Fibroblast of the aortic adventitia (primary cell): ENCODE data around the gene DUSP16. TPM values are rescaled to one million over a fixed set of nuclear protein-coding genes. Genes with fewer than 3 reads are reported as not detected.
"Not testable (repeated sequence)": the region's sequence is repeated elsewhere in the genome, so short reads cannot be mapped to it uniquely, and the experiment has no call there.

Experiments
- DNase-seq: peaks from one replicate; pipeline ENCODE4 v3.0.0-alpha.2; 2010; ENCODE audit warnings: low read depth
- H3K4me3 ChIP-seq: 2 replicates; pipeline ENCODE4 v1.5.1; 2011; ENCODE audit warnings: low read depth, mild to moderate bottlenecking, control low read depth, low read length, moderate library complexity
- total RNA-seq: library from RNA; depleted of rRNA; stranded (reverse); fragments of >200 nt; gene quantifications from 2 replicates; pipeline ENCODE4 v1.2.3, GENCODE V29; 2012; ENCODE audit warnings: low replicate concordance
- TF ChIP-seq, protein P1 (sequence below): IDR thresholded peaks from 2 replicates; pipeline ENCODE4 v1.5.1; 2011; ENCODE audit warnings: mild to moderate bottlenecking, low read length, control low read depth, inconsistent platforms; ENCODE audit not compliant: insufficient read depth

DUSP16 gene
- total RNA-seq, 1 donor: 6.8 TPM

DNA sequence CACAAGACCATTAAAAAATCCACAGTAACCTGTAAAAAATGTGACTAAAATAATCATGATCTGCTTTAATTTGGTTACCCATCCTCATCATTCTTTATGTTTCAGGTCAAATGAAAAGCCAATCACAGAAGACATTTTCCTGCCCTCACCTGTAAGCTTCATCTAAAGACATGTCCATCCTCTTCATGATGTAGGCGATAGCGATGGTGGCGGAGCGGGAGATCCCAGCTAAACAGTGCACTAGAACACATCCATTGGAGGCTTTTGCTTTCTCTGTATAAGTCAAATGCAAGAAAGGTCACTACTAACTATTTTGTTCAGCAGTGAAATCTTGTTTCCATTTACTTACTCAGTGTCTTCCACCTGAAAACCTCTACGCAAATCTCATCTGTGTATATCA, 82.6 kb downstream of the DUSP16 start:
- TF ChIP-seq, protein P1, sequence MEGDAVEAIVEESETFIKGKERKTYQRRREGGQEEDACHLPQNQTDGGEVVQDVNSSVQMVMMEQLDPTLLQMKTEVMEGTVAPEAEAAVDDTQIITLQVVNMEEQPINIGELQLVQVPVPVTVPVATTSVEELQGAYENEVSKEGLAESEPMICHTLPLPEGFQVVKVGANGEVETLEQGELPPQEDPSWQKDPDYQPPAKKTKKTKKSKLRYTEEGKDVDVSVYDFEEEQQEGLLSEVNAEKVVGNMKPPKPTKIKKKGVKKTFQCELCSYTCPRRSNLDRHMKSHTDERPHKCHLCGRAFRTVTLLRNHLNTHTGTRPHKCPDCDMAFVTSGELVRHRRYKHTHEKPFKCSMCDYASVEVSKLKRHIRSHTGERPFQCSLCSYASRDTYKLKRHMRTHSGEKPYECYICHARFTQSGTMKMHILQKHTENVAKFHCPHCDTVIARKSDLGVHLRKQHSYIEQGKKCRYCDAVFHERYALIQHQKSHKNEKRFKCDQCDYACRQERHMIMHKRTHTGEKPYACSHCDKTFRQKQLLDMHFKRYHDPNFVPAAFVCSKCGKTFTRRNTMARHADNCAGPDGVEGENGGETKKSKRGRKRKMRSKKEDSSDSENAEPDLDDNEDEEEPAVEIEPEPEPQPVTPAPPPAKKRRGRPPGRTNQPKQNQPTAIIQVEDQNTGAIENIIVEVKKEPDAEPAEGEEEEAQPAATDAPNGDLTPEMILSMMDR: no peak
- H3K4me3 ChIP-seq: no peak overlapping the region
- DNase-seq: no peak

DNA sequence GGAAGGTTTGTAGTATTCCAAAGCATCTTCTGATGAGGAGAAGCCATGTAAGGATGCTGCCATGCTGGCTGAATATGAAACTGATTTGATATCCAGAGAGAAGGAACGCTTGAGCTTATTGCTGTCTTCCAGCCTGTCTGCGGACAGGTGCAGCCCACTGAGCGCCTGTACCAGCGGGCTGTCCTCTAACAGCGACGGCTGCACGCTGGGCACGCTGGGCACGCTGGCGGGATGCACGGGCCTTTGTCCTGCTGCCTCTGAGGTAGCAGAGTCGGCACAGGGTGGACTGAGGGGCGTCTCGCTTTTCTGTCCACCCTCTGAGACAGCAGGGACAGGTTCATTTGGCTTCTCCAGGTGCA, 85.2 kb downstream of the DUSP16 start:
- TF ChIP-seq, protein P1: no peak
- DNase-seq: no peak

GRCh38 chr12:12476857-12477531, 85.7 kb downstream of the DUSP16 start:
- DNase-seq: no peak
- no peak overlapping the region for H3K4me3 ChIP-seq
- TF ChIP-seq, protein P1: no peak

More for the DNA sequence above, 85.2 kb downstream of the DUSP16 start:
- no peak overlapping the region for H3K4me3 ChIP-seq

DNA sequence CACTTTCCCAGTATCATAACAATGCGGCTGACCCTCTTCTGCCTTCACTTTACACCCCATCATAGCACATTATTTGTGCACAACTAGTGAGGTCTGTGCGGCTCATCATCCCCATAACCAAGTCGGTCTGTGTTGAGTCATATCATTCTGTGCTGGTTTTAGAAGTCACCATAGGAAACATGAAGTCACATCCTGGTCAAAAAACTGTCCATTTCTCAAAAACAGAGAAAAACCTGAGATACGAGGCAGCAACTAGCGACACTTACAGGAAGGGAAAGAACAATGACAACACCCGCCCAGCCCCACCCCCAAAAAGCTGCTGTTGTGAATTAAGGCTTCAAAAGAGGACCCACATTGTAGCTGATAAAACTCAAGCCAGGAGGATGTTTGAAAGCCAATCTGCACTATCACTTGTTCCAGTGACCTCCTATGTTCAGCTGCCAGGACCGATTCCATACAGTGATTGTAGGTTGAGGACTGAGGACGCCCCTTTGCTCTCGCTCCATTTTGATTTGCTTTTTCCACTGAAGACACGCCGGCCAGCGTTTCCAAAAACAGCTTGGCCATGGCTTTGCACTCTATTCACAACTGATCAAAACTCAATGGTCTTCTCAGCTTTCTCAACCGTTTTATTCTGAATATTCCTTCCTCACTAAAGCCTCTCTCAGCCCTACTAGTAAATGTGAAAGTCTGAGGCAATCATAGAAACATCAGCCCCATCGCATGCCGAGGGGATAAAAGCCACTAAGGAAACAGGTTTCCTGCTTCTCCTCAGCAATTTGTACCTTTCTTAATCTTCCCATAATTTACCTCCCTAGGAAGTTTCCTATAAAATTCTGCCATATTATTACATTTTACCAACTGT, 87.5 kb downstream of the DUSP16 start:
- H3K4me3 ChIP-seq: no peak overlapping the region
- TF ChIP-seq, protein P1: no peak
- peak; percentile 4 for DNase-seq

- TF ChIP-seq, protein P1: no peak
- H3K4me3 ChIP-seq: no peak overlapping the region
- DNase-seq: no peak
Observed at GRCh38 chr12:12474471-12474928, 88.2 kb downstream of the DUSP16 start.

GRCh38 chr12:12473223-12473622, 89.4 kb downstream of the DUSP16 start:
- DNase-seq: no peak
- H3K4me3 ChIP-seq: no peak overlapping the region
- TF ChIP-seq, protein P1: no peak

DNA sequence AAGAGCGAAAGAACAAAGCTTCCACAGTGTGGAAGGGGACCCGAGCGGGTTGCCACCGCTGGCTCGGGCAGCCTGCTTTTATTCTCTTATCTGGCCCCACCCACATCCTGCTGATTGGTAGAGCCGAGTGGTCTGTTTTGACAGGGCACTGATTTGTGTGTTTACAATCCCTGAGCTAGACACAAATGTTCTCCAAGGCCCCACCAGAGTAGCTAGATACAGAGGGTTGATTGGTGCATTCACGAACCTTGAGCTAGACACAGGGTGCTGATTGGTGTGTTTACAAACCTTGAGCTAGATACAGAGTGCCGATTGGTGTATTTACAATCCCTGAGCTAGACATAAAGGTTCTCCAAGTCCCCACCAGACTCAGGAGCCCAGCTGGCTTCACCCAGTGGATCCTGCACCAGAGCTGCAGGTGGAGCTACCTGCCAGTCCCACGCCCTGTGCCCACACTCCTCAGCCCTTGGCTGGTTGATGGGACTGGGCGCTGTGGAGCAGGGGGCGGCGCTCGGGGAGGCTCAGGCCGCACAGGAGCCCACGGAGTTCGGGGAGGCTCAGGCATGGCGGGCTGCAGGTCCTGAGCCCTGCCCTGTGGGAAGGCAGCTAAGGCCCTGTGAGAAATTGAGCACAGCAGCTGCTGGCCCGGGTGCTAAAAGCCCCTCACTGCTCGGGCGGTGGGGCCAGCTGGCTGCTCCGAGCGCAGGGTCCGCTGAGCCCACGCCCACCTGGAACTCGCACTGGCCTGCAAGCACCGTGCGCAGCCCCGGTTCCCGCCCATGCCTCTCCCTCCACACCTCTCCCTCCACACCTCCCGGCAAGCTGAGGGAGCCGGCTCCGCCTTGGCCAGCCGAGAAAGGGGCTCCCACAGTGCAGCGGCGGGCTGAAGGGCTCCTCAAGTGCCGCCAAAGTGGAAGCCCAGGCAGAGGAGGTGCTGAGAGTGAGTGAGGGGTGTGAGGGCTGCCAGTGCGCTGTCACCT, 90.4 kb downstream of the DUSP16 start:
- H3K4me3 ChIP-seq, DNase-seq: not testable (repeated sequence)
